Keratinocyte (primary cell): ENCODE results near the gene PLA2G4F. TPM values are rescaled to one million over a fixed set of nuclear protein-coding genes. Genes with fewer than 3 reads are reported as not detected.

Experiments used
- DNase-seq: peaks from one replicate; pipeline ENCODE4 v3.0.0-alpha.2; 2011; ENCODE audit warnings: low read depth, missing footprints, low spot score
- FAIRE-seq: peaks from 2 replicates; lab custom pipeline; 2011; peaks lifted over from hg19 to GRCh38; lab: Jason Lieb, UNC
- H2AFZ ChIP-seq: 2 replicates; pipeline ENCODE4 v1.6.0; 2012; ENCODE audit warnings: low read length, control low read depth, inconsistent platforms; ENCODE audit not compliant: control insufficient read depth
- H3K27ac ChIP-seq: 2 replicates; pipeline ENCODE4 v1.5.1; 2011; ENCODE audit warnings: low read length; ENCODE audit not compliant: control insufficient read depth, insufficient read depth
- H3K27me3 ChIP-seq: 3 replicates; pipeline ENCODE4 v1.6.0; 2011; ENCODE audit warnings: low read length; ENCODE audit not compliant: control insufficient read depth, insufficient read depth; ENCODE audit errors: extremely low read depth
- H3K36me3 ChIP-seq, 2 experiments: 2 replicates in 1 of 2; 3 replicates in 1 of 2; pipeline ENCODE4 v1.5.1; 2011; ENCODE audit warnings: low read length in 2 of 2, mild to moderate bottlenecking in 1 of 2; ENCODE audit not compliant: control insufficient read depth in 2 of 2, insufficient read depth in 2 of 2; ENCODE audit errors: extremely low read depth in 1 of 2
- H3K4me1 ChIP-seq: 3 replicates; pipeline ENCODE4 v1.5.1; 2011; ENCODE audit warnings: low read length; ENCODE audit not compliant: control insufficient read depth, insufficient read depth; ENCODE audit errors: extremely low read depth
- H3K4me2 ChIP-seq: 3 replicates; pipeline ENCODE4 v1.6.0; 2011; ENCODE audit warnings: low read depth, low read length; ENCODE audit not compliant: control insufficient read depth, insufficient read depth; ENCODE audit errors: extremely low read depth
- H3K4me3 ChIP-seq, 3 experiments: fragments of 200-600 bp in 1 of 3; sonication (generic) in 1 of 3; 2 replicates in 2 of 3; 3 replicates in 1 of 3; pipeline ENCODE4 v1.5.1; 2011 to 2016; ENCODE audit warnings: low read length in 3 of 3, mild to moderate bottlenecking in 3 of 3, control low read depth in 2 of 3, inconsistent platforms in 1 of 3, low read depth in 1 of 3, mixed read lengths in 1 of 3, mixed run types in 1 of 3, moderate library complexity in 1 of 3; ENCODE audit not compliant: control insufficient read depth in 2 of 3, insufficient read depth in 2 of 3; ENCODE audit errors: extremely low read depth in 1 of 3
- H3K79me2 ChIP-seq: 2 replicates; pipeline ENCODE4 v1.6.0; 2012; ENCODE audit warnings: low read length; ENCODE audit not compliant: control insufficient read depth, insufficient read depth
- H3K9ac ChIP-seq: 3 replicates; pipeline ENCODE4 v1.6.0; 2011; ENCODE audit warnings: low read length; ENCODE audit not compliant: control insufficient read depth, insufficient read depth; ENCODE audit errors: extremely low read depth
- H3K9me1 ChIP-seq: 3 replicates; pipeline ENCODE4 v1.6.0; 2011; ENCODE audit warnings: low read length; ENCODE audit not compliant: control insufficient read depth, insufficient read depth; ENCODE audit errors: extremely low read depth
- H3K9me3 ChIP-seq: 2 replicates; pipeline ENCODE4 v1.5.1; 2012; ENCODE audit warnings: low read depth, low read length; ENCODE audit not compliant: control insufficient read depth
- H4K20me1 ChIP-seq: 3 replicates; pipeline ENCODE4 v1.6.0; 2011; ENCODE audit warnings: low read length; ENCODE audit not compliant: control insufficient read depth, insufficient read depth; ENCODE audit errors: extremely low read depth
- EZH2 ChIP-seq: IDR thresholded peaks from one replicate; pipeline ENCODE4 v1.6.1; 2012; ENCODE audit warnings: inconsistent platforms, mild to moderate bottlenecking, low read length, moderate library complexity
- dilution Hi-C: fragments of 300-500 bp; cut with MboI; formaldehyde crosslinking; loops from one replicate; pipeline ENCODE4 v1.7.0; 2020; ENCODE audit warnings: low sequenced_read_pairs; ENCODE audit not compliant: extremely low pct_ligation_motif_present
- polyA plus RNA-seq, 5 experiments: library from polyadenylated mRNA; depleted of rRNA in 3 of 5; stranded (reverse) in 3 of 5; stranded (forward) in 1 of 5; unstranded in 1 of 5; fragments of >200 nt; gene quantifications; 1 replicate in 1 of 5; 2 replicates in 3 of 5; 3 replicates in 1 of 5; pipeline versions ENCODE4 v1.2.1 to v1.2.3, GENCODE V29; 2011 to 2012; ENCODE audit warnings: missing spikeins in 2 of 5, low read depth in 1 of 5, low replicate concordance in 1 of 5
- TF ChIP-seq, protein P1 (sequence below), 3 experiments: IDR thresholded peaks in 1 of 3; conservative IDR thresholded peaks in 1 of 3; optimal IDR thresholded peaks in 1 of 3; 2 replicates in 2 of 3; 3 replicates in 1 of 3; pipeline versions ENCODE3 to v1.5.1; 2011; ENCODE audit warnings: low read length in 3 of 3, mild to moderate bottlenecking in 3 of 3, moderate library complexity in 2 of 3, control low read depth in 1 of 3, inconsistent platforms in 1 of 3; ENCODE audit not compliant: insufficient read depth in 2 of 3; ENCODE audit errors: extremely low read depth in 1 of 3

Gene PLA2G4F
- polyA plus RNA-seq, 1 donor (not counting 4 experiments of a cell fraction or from before 2014, with no cell fraction given), result 4.4 TPM

DNA sequence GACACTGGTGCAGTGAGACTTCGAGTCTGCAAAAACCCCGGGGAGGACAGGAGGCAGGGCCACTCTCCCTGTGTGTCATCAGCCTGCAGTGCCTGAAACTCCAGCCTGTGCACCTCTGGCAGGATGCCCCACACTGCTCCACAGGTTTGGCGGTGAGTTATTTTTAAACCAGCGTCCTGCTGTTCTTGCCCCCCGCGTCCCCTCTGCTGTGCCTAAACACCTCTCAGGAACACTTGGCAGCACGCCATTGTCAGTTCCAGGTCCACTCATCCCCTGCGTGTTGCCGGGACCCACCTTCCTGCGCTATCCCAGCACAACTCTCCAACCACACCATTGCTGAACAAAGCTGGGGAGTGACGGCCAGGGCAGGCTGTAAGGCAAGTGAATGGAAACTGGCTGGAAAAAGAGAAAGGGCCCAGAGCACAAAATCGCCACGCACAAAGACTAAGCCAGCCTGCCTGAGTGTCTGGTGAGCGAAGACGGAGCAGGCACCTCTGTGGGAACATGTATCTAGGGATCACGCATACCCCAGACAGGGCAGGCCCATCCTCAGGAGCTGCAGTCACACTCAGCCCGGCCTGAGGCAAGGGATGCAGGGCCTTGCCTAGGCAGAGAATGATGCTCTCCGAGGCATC, 3.1 kb upstream of the PLA2G4F start:
- no peak overlapping the region for H3K4me2 ChIP-seq
- FAIRE-seq (no peak), DNase-seq (no peak)
- H3K9me3 ChIP-seq, result no peaks in the 10 kb centered on the region
- H3K4me3 ChIP-seq, result no peak overlapping the region
- no peak overlapping the region for H3K27ac ChIP-seq
- no peak overlapping the region for H2AFZ ChIP-seq
- H3K9me1 ChIP-seq, result no peaks in the 10 kb centered on the region
- H4K20me1 ChIP-seq, result no peaks in the 10 kb centered on the region
- peaks cover 41% of the 10 kb centered on the region for H3K4me1 ChIP-seq
- no peaks in the 10 kb centered on the region for H3K79me2 ChIP-seq
- peaks cover 23% of the 10 kb centered on the region in 2 experiments for H3K36me3 ChIP-seq
- no peak for TF ChIP-seq EZH2
- TF ChIP-seq, protein P1, sequence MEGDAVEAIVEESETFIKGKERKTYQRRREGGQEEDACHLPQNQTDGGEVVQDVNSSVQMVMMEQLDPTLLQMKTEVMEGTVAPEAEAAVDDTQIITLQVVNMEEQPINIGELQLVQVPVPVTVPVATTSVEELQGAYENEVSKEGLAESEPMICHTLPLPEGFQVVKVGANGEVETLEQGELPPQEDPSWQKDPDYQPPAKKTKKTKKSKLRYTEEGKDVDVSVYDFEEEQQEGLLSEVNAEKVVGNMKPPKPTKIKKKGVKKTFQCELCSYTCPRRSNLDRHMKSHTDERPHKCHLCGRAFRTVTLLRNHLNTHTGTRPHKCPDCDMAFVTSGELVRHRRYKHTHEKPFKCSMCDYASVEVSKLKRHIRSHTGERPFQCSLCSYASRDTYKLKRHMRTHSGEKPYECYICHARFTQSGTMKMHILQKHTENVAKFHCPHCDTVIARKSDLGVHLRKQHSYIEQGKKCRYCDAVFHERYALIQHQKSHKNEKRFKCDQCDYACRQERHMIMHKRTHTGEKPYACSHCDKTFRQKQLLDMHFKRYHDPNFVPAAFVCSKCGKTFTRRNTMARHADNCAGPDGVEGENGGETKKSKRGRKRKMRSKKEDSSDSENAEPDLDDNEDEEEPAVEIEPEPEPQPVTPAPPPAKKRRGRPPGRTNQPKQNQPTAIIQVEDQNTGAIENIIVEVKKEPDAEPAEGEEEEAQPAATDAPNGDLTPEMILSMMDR (optimal IDR thresholded peaks at IDR 0.05 in 1 of 3, IDR thresholded peaks at IDR 0.05 in 1 of 3, conservative IDR thresholded peaks at IDR 0.05 in 1 of 3; ENCODE audit: extremely low read depth in 1 of 3, insufficient read depth in 2 of 3, low read length in 3 of 3), result no peak
- dilution Hi-C loops, result no loop called here
- no peak overlapping the region for H3K9ac ChIP-seq
- H3K27me3 ChIP-seq, result no peaks in the 10 kb centered on the region

DNA sequence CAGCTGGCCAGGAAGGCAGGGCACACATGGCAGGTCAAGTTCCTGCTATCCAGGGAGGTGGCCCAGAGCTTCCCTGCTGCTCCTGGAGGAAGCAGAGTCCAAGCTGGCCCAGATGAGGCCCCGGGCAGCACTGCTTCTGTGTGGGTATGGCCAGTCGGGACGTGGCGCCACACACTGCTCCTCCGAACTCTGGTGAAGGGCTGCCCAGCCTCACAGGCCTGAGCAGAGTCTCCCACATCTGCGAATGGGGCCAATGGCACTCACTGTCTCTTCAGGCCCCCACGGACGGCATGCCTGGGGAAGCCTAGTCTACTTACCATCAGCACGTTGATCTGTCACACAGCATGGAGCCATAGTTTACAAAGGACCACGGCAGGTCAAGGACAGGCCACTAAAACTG, 2.5 kb upstream of the PLA2G4F start:
- H3K36me3 ChIP-seq, result peaks cover 23% of the 10 kb centered on the region in 2 experiments

More for the DNA sequence above, 2.5 kb upstream of the PLA2G4F start:
- no peak overlapping the region for H3K27ac ChIP-seq
- H2AFZ ChIP-seq, result no peak overlapping the region
- no peak for TF ChIP-seq EZH2
- TF ChIP-seq, protein P1 (optimal IDR thresholded peaks at IDR 0.05 in 1 of 3, IDR thresholded peaks at IDR 0.05 in 1 of 3, conservative IDR thresholded peaks at IDR 0.05 in 1 of 3; ENCODE audit: extremely low read depth in 1 of 3, insufficient read depth in 2 of 3, low read length in 3 of 3), result no peak
- FAIRE-seq (no peak), DNase-seq (no peak)
- no peaks in the 10 kb centered on the region for H4K20me1 ChIP-seq
- no peak overlapping the region for H3K4me3 ChIP-seq
- H3K9me3 ChIP-seq, result no peaks in the 10 kb centered on the region
- H3K9me1 ChIP-seq, result no peaks in the 10 kb centered on the region
- no peak overlapping the region for H3K4me2 ChIP-seq
- no peak overlapping the region for H3K9ac ChIP-seq
- peaks cover 39% of the 10 kb centered on the region for H3K4me1 ChIP-seq
- dilution Hi-C loops, result no loop called here
- no peaks in the 10 kb centered on the region for H3K79me2 ChIP-seq
- H3K27me3 ChIP-seq, result no peaks in the 10 kb centered on the region
